ENCODE data around the gene PRAC1.
A peak's percentile ranks its signal among the peaks of the same experiment; 100 is the strongest.

The PRAC1 gene

GRCh38 chr17:48748718-48749566, 26.6 kb upstream of the PRAC1 start:
- Histone ChIP-seq H3K4me2 (ENCODE audit: low read depth, low read length) (no peak overlapping the region), H3K4me1 (ENCODE audit: low read length) (no peaks in the 10 kb centered on the region), H3K4me3 (ENCODE audit: low read length) (no peak overlapping the region), H3K36me3 (replicated peaks; ENCODE audit: insufficient read depth, low read length) (no peaks in the 10 kb centered on the region), H3K79me2 (ENCODE audit: low read length) (no peaks in the 10 kb centered on the region), H3K27ac (ENCODE audit: low read length) (no peak overlapping the region), H3K27me3 (replicated peaks; ENCODE audit: insufficient read depth, low read length) (peaks cover 99% of the 10 kb centered on the region), H3K9me3 (replicated peaks; ENCODE audit: insufficient read depth, low read length) (no peaks in the 10 kb centered on the region), H3F3A (ENCODE audit: insufficient read depth, low read length) (no peaks in the 10 kb centered on the region), H2AFZ (ENCODE audit: low read length) (no peak overlapping the region), H4K20me1 (ENCODE audit: insufficient read depth, low read length) (no peaks in the 10 kb centered on the region), H3K9ac (ENCODE audit: low read length) (no peak overlapping the region), H3K9me2 (replicated peaks; ENCODE audit: insufficient read depth, low read length) (no peaks in the 10 kb centered on the region)
- no peak for DNase-seq
- TF ChIP-seq CTCF (IDR thresholded peaks at IDR 0.05; ENCODE audit: low read length) (no peak), EZH2phosphoT487 (IDR thresholded peaks at IDR 0.05; ENCODE audit: low read length) (no peak), EZH2 (optimal IDR thresholded peaks at IDR 0.05; ENCODE audit: low read depth, low read length) (no peak)

GRCh38 chr17:48747445-48748363, 25.4 kb upstream of the PRAC1 start:
- H3K79me2 ChIP-seq (ENCODE audit: low read length) = no peaks in the 10 kb centered on the region
- H3K9ac ChIP-seq (ENCODE audit: low read length) = no peak overlapping the region
- H3K9me3 ChIP-seq (replicated peaks; ENCODE audit: insufficient read depth, low read length) = no peaks in the 10 kb centered on the region
- no peak for DNase-seq
- no peaks in the 10 kb centered on the region for H3K36me3 ChIP-seq (replicated peaks; ENCODE audit: insufficient read depth, low read length)
- H3K27ac ChIP-seq (ENCODE audit: low read length) = no peak overlapping the region
- H3K4me2 ChIP-seq (ENCODE audit: low read depth, low read length) = no peak overlapping the region
- H3K4me1 ChIP-seq (ENCODE audit: low read length) = no peaks in the 10 kb centered on the region
- H4K20me1 ChIP-seq (ENCODE audit: insufficient read depth, low read length) = no peaks in the 10 kb centered on the region
- H3K27me3 ChIP-seq (replicated peaks; ENCODE audit: insufficient read depth, low read length) = peaks cover 99% of the 10 kb centered on the region
- H3F3A ChIP-seq (ENCODE audit: insufficient read depth, low read length) = no peaks in the 10 kb centered on the region
- no peaks in the 10 kb centered on the region for H3K9me2 ChIP-seq (replicated peaks; ENCODE audit: insufficient read depth, low read length)
- TF ChIP-seq EZH2phosphoT487 (IDR thresholded peaks at IDR 0.05; ENCODE audit: low read length) (no peak), CTCF (IDR thresholded peaks at IDR 0.05; ENCODE audit: low read length) (no peak), EZH2 (optimal IDR thresholded peaks at IDR 0.05; ENCODE audit: low read depth, low read length) (no peak)
- H3K4me3 ChIP-seq (ENCODE audit: low read length) = no peak overlapping the region
- H2AFZ ChIP-seq (ENCODE audit: low read length) = no peak overlapping the region

- H4K20me1 ChIP-seq (ENCODE audit: insufficient read depth, low read length) = no peaks in the 10 kb centered on the region
- H3K4me2 ChIP-seq (ENCODE audit: low read depth, low read length) = peak overlapping the region; percentile 4; the same call in 1 of the 2 replicates
- H3K79me2 ChIP-seq (ENCODE audit: low read length) = no peaks in the 10 kb centered on the region
- H3K9me3 ChIP-seq (replicated peaks; ENCODE audit: insufficient read depth, low read length) = no peaks in the 10 kb centered on the region
- no peak overlapping the region for H3K4me3 ChIP-seq (ENCODE audit: low read length)
- DNase-seq = no peak
- H3K9ac ChIP-seq (ENCODE audit: low read length) = no peak overlapping the region
- TF ChIP-seq EZH2phosphoT487 (IDR thresholded peaks at IDR 0.05; ENCODE audit: low read length) = no peak
- no peak for TF ChIP-seq EZH2 (optimal IDR thresholded peaks at IDR 0.05; ENCODE audit: low read depth, low read length)
- no peak for TF ChIP-seq CTCF (IDR thresholded peaks at IDR 0.05; ENCODE audit: low read length)
- no peaks in the 10 kb centered on the region for H3K9me2 ChIP-seq (replicated peaks; ENCODE audit: insufficient read depth, low read length)
- no peak overlapping the region for H3K27ac ChIP-seq (ENCODE audit: low read length)
- peaks cover 99% of the 10 kb centered on the region for H3K27me3 ChIP-seq (replicated peaks; ENCODE audit: insufficient read depth, low read length)
- H3K4me1 ChIP-seq (ENCODE audit: low read length) = no peaks in the 10 kb centered on the region
- no peak overlapping the region for H2AFZ ChIP-seq (ENCODE audit: low read length)
- H3K36me3 ChIP-seq (replicated peaks; ENCODE audit: insufficient read depth, low read length) = no peaks in the 10 kb centered on the region
- H3F3A ChIP-seq (ENCODE audit: insufficient read depth, low read length) = no peaks in the 10 kb centered on the region
Measured at GRCh38 chr17:48746916-48747444, 24.7 kb upstream of the PRAC1 start.
